ENCODE results near the gene FAM83G.

Gene FAM83G

DNA sequence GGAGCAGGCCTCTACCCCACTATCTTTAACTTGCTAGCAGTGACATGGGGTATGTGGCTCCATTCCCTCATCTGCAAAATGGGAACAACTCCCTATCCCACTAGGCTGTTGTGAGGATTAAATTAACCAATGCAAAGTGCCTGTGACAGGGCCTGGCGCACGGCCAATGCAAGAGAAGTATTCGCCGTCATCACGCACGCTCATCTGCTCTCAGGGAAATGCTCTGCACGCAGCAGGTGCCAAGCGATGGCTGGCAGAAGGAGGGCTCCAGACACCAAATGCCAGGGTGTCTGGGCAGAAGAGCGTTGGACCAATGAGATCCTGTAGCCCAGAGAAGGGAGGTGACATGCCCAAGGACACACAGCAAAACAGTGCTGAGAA is 17.3 kb downstream of the FAM83G start:
- H3K36me3 Mint-ChIP-seq (ENCODE audit: low read depth), result no peaks in the 10 kb centered on the region
- H3K9me3 Mint-ChIP-seq, result no peaks in the 10 kb centered on the region
- TF ChIP-seq CTCF (IDR thresholded peaks at IDR 0.05; ENCODE audit: unreplicated experiment in 3 of 3), result no peak
- H3K27me3 Mint-ChIP-seq (ENCODE audit: low read depth), result no peaks in the 10 kb centered on the region
- H3K27ac Mint-ChIP-seq, result no peak overlapping the region
- H3K4me1 Mint-ChIP-seq, result no peaks in the 10 kb centered on the region
- no peak overlapping the region for H3K4me3 Mint-ChIP-seq

DNA sequence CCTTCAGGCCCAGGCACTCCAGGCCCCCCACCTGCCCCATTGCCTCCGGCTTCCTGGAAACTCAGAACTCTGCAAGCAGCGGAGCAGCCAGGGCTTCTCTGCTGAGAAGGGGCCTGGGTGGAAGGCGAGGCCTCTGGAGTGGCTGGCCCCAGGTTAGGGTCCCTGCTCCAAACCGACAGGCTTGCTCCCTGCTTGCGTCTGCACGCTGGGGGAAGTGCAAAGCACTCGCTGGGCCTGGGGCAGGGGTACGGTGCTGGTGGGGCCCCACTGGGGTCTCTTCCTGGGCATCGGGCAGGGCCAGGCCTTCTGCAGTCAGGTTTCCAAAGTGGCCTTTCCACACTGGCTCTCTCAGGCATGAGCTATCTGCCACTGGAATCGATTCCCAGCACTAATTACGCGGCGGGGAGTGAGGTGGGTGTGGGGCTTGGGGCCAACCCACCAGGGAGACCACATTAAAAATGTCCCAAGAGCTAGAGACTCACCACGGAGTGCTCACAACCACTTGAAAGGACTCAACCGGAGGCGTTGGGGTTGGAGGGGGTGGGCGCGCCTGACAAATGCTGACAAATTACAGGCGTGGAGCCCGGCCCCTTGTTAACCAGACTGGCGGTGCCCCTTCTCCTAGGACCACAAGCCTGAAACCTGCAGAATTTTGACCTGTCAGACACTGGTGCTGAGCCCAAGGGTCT is 17.9 kb downstream of the FAM83G start:
- no peaks in the 10 kb centered on the region for H3K9me3 Mint-ChIP-seq
- no peak overlapping the region for H3K4me3 Mint-ChIP-seq
- no peak for TF ChIP-seq CTCF (IDR thresholded peaks at IDR 0.05; ENCODE audit: unreplicated experiment in 3 of 3)
- H3K27ac Mint-ChIP-seq, result no peak overlapping the region
- H3K4me1 Mint-ChIP-seq, result no peaks in the 10 kb centered on the region
- no peaks in the 10 kb centered on the region for H3K27me3 Mint-ChIP-seq (ENCODE audit: low read depth)
- H3K36me3 Mint-ChIP-seq (ENCODE audit: low read depth), result no peaks in the 10 kb centered on the region

DNA sequence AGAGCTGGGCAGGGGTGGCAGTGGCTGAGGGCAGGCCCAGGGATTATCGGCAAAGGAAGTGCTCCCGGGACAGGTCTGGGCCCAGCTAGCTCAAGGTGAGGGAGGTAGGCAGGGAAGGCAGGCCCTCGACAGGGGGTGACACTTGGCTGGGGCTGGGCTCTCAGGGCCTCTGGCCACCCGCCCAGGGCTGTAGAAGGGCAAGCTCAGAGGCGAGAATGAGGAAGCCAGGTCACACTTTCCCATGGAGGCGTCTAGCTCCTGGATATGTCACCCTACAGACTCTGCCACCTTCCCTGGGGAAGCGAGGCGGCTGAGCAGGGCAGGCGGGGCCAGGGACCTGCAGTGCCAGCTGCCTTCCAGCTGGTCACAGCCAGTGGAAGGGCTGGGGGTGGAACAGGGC is 19.1 kb downstream of the FAM83G start:
- no peak overlapping the region for H3K27ac Mint-ChIP-seq
- H3K4me1 Mint-ChIP-seq, result no peaks in the 10 kb centered on the region
- peaks cover 4% of the 10 kb centered on the region for H3K27me3 Mint-ChIP-seq (ENCODE audit: low read depth)
- no peak overlapping the region for H3K4me3 Mint-ChIP-seq
- H3K36me3 Mint-ChIP-seq (ENCODE audit: low read depth), result no peaks in the 10 kb centered on the region
- no peak for TF ChIP-seq CTCF (IDR thresholded peaks at IDR 0.05; ENCODE audit: unreplicated experiment in 3 of 3)
- H3K9me3 Mint-ChIP-seq, result no peaks in the 10 kb centered on the region

DNA sequence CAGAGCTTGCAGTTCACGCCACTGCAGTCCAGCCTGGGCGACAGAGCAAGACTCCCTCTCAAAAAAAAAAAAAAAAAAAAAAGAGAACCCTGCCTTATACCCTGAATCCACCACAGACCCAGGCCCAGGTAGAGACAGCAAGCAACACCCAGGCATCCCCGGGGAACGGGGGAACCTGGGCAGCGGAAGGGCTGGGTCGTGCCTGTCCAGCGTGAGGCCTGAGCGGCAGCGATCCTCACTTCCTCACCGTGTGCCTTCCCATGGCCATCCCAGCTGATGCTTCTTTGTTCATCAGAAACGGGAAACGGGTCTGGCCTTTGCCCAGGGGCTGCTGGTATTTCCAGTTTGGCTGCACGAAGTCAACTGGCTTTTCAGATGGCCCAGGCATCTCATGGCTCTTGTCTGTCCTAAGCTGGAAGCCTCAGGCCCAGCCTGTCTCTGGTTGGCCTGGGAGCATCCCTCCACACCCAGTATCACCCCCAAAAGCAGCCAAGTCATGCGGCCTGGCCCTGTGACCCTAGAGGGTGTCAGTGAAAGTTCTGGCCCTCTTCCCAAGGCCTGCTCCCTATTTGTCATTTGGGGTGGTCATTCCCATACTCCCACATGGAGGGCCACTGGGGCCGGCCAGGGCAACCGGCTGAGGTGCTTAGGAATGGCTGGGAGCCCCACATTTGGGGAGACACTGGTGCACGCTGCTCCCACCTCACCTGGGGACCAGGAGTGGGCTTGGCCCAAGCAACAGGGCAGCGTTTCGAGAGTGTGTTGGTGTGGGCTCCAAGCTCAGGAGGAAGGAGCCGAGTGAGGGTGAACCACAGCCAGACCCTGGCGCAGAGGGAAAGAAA is 20.1 kb downstream of the FAM83G start:
- no peaks in the 10 kb centered on the region for H3K36me3 Mint-ChIP-seq (ENCODE audit: low read depth)
- no peak overlapping the region for H3K4me3 Mint-ChIP-seq
- no peak for TF ChIP-seq CTCF (IDR thresholded peaks at IDR 0.05; ENCODE audit: unreplicated experiment in 3 of 3)
- H3K27me3 Mint-ChIP-seq (ENCODE audit: low read depth), result peaks cover 7% of the 10 kb centered on the region
- no peaks in the 10 kb centered on the region for H3K9me3 Mint-ChIP-seq
- H3K27ac Mint-ChIP-seq, result no peak overlapping the region
- no peaks in the 10 kb centered on the region for H3K4me1 Mint-ChIP-seq

DNA sequence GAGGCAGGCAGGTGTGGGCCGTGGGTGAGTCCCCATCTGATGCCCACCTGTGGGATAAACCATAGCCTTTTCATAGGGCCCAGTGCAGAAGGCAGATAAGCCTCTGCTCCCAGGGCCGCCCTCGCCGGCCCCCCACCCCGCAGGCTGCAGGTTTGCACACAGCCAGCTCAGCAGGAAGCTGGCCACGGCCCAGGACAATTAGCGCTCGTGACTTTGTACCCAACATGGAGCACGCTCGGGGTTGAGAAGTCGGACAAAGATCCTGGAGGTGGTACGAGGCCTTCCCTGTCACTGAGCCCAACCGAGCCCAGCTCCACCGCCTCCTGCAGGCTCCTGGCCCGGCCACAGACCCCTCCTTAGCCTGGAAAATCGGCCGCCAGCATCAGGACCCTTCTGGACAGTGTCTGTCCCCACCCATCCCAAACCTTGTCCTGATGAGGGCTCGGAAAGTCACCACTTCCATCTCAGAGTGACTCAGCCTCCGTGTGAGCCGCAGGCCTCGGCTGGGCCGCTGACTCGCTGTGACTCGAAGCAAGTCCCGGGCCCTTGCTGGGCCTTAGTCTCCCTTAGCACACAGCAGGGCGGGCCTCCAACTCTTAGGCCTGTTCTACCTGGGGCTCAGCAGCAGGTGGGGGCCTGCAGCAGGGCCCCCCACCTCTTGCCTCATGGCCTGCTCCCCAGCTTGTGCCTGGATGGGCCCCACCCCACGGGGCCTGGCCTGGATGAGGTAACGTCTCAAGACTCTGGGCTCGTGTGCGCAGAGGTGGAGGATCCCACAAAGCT is 22.7 kb downstream of the FAM83G start:
- no peaks in the 10 kb centered on the region for H3K9me3 Mint-ChIP-seq

More for the DNA sequence above, 22.7 kb downstream of the FAM83G start:
- Mint-ChIP-seq H3K27me3 (ENCODE audit: low read depth) (peaks cover 8% of the 10 kb centered on the region), H3K4me3 (no peak overlapping the region), H3K27ac (peak overlapping the region; percentile 29 to 89 (median 41)), H3K36me3 (ENCODE audit: low read depth) (no peaks in the 10 kb centered on the region), H3K4me1 (no peaks in the 10 kb centered on the region)
- TF ChIP-seq CTCF (IDR thresholded peaks at IDR 0.05; ENCODE audit: unreplicated experiment in 3 of 3), result no peak
